H9 (cell line): Measurements from ENCODE around the gene SLC9A9. TPM values are rescaled to one million over a fixed set of nuclear protein-coding genes. Genes with fewer than 3 reads are reported as not detected.

Experiments
- DNase-seq: peaks from one replicate; pipeline ENCODE4 v3.0.0-alpha.2; 2017
- H2AFZ ChIP-seq: one replicate; pipeline ENCODE4 v1.6.1; 2013; ENCODE audit warnings: mild to moderate bottlenecking, low read length, control low read depth, moderate library complexity
- H2AK5ac ChIP-seq: 2 replicates; pipeline ENCODE4 v1.6.1; 2013; ENCODE audit warnings: low read length, control low read depth, mixed read lengths; ENCODE audit not compliant: insufficient read length
- H2BK120ac ChIP-seq: one replicate; pipeline ENCODE4 v1.6.1; 2013; ENCODE audit warnings: low read depth, mild to moderate bottlenecking, low read length, control low read depth, inconsistent platforms; ENCODE audit not compliant: poor library complexity, severe bottlenecking
- H2BK12ac ChIP-seq: 2 replicates; pipeline ENCODE4 v1.6.1; 2013; ENCODE audit warnings: low read length, control low read depth, mixed read lengths, low read depth; ENCODE audit not compliant: insufficient read length
- H2BK15ac ChIP-seq: 2 replicates; pipeline ENCODE4 v1.6.1; 2013; ENCODE audit warnings: low read depth, low read length, control low read depth
- H2BK20ac ChIP-seq: one replicate; pipeline ENCODE4 v1.6.1; 2013; ENCODE audit warnings: low read depth, mild to moderate bottlenecking, low read length, control low read depth, inconsistent platforms; ENCODE audit not compliant: poor library complexity, severe bottlenecking
- H2BK5ac ChIP-seq: 2 replicates; pipeline ENCODE4 v1.6.1; 2013; ENCODE audit warnings: low read length, control low read depth, mixed read lengths; ENCODE audit not compliant: insufficient read length
- H3K14ac ChIP-seq: 2 replicates; pipeline ENCODE4 v1.6.1; 2013; ENCODE audit warnings: low read length, control low read depth; ENCODE audit not compliant: insufficient read depth
- H3K18ac ChIP-seq: 2 replicates; pipeline ENCODE4 v1.6.1; 2013; ENCODE audit warnings: low read depth, mild to moderate bottlenecking, mixed read lengths, low read length, control low read depth; ENCODE audit not compliant: insufficient read length
- H3K23ac ChIP-seq: 2 replicates; pipeline ENCODE4 v1.6.1; 2013; ENCODE audit warnings: low read length, control low read depth, mixed read lengths, low read depth; ENCODE audit not compliant: insufficient read length
- H3K23me2 ChIP-seq: 2 replicates; pipeline ENCODE4 v1.6.1; 2013; ENCODE audit warnings: low read depth, mild to moderate bottlenecking, mixed read lengths, low read length, control low read depth; ENCODE audit not compliant: insufficient read length, poor library complexity, severe bottlenecking
- H3K27ac ChIP-seq: 2 replicates; pipeline ENCODE4 v1.5.1; 2013; ENCODE audit warnings: low read length, control low read depth, mixed read lengths, low read depth; ENCODE audit not compliant: insufficient read length
- H3K27me3 ChIP-seq: 2 replicates; pipeline ENCODE4 v1.6.1; 2013; ENCODE audit warnings: low read length, control low read depth, inconsistent platforms; ENCODE audit not compliant: insufficient read depth
- H3K4ac ChIP-seq: 2 replicates; pipeline ENCODE4 v1.6.1; 2013; ENCODE audit warnings: low read depth, mild to moderate bottlenecking, control low read depth, inconsistent platforms, low read length, moderate library complexity
- H3K4me1 ChIP-seq: 2 replicates; pipeline ENCODE4 v1.6.1; 2013; ENCODE audit warnings: low read length, control low read depth, inconsistent platforms; ENCODE audit not compliant: insufficient read depth
- H3K4me2 ChIP-seq: 2 replicates; pipeline ENCODE4 v1.6.1; 2013; ENCODE audit warnings: low read length, control low read depth, mixed read lengths; ENCODE audit not compliant: insufficient read length, insufficient read depth
- H3K56ac ChIP-seq: 2 replicates; pipeline ENCODE4 v1.6.1; 2013; ENCODE audit warnings: low read depth, mild to moderate bottlenecking, mixed read lengths, low read length, control low read depth; ENCODE audit not compliant: insufficient read length
- H3K79me1 ChIP-seq: 2 replicates; pipeline ENCODE4 v1.6.1; 2013; ENCODE audit warnings: low read depth, mild to moderate bottlenecking, moderate library complexity, low read length, control low read depth, inconsistent platforms; ENCODE audit not compliant: insufficient read depth, poor library complexity, severe bottlenecking
- H3K79me2 ChIP-seq: 2 replicates; pipeline ENCODE4 v1.6.1; 2013; ENCODE audit warnings: low read length, control low read depth, inconsistent platforms; ENCODE audit not compliant: insufficient read depth
- H3K9ac ChIP-seq: 2 replicates; pipeline ENCODE4 v1.6.1; 2013; ENCODE audit warnings: low read length, control low read depth, mixed read lengths; ENCODE audit not compliant: insufficient read length; ENCODE audit errors: extremely low read depth
- H3K9me3 ChIP-seq: one replicate; pipeline ENCODE4 v1.6.1; 2013; ENCODE audit warnings: low read depth, low read length, inconsistent platforms; ENCODE audit not compliant: control insufficient read depth
- H3T11ph ChIP-seq: one replicate; pipeline ENCODE4 v1.6.1; 2013; ENCODE audit warnings: mild to moderate bottlenecking, low read length, control low read depth, inconsistent platforms
- H4K20me1 ChIP-seq: one replicate; pipeline ENCODE4 v1.6.1; 2013; ENCODE audit not compliant: control insufficient read depth, insufficient read length, insufficient read depth
- H4K5ac ChIP-seq: 2 replicates; pipeline ENCODE4 v1.6.1; 2013; ENCODE audit warnings: low read depth, mild to moderate bottlenecking, mixed read lengths, low read length, control low read depth; ENCODE audit not compliant: insufficient read length
- H4K8ac ChIP-seq: replicated peaks from 2 replicates; pipeline ENCODE4 v1.6.1; 2013; ENCODE audit warnings: low read length, control low read depth, mixed read lengths, low read depth; ENCODE audit not compliant: insufficient read length
- H4K91ac ChIP-seq: 2 replicates; pipeline ENCODE4 v1.6.1; 2013; ENCODE audit warnings: low read depth, mild to moderate bottlenecking, moderate library complexity, mixed read lengths, low read length, control low read depth; ENCODE audit not compliant: insufficient read length
- H3K27ac Mint-ChIP-seq, 3 experiments: 2 replicates in 2 of 3; 3 replicates in 1 of 3; pipeline ENCODE4 v1.8.0; 2020 to 2021; ENCODE audit warnings: mixed read lengths in 3 of 3, mild to moderate bottlenecking in 1 of 3, moderate library complexity in 1 of 3
- H3K27me3 Mint-ChIP-seq: 2 replicates; pipeline ENCODE4 v1.8.0; 2021; ENCODE audit warnings: low read depth, mild to moderate bottlenecking, moderate library complexity, mixed read lengths
- H3K36me3 Mint-ChIP-seq, 3 experiments: 2 replicates in 2 of 3; 3 replicates in 1 of 3; pipeline ENCODE4 v1.8.0; 2020 to 2021; ENCODE audit warnings: low read depth in 3 of 3, mixed read lengths in 3 of 3; ENCODE audit not compliant: insufficient read depth in 1 of 3
- H3K4me1 Mint-ChIP-seq, 2 experiments: 2 replicates each; pipeline ENCODE4 v1.8.0; 2020; ENCODE audit warnings: mixed read lengths in 2 of 2
- H3K4me3 Mint-ChIP-seq, 2 experiments: 2 replicates in 1 of 2; 3 replicates in 1 of 2; pipeline ENCODE4 v1.8.0; 2020 to 2021; ENCODE audit warnings: mild to moderate bottlenecking in 2 of 2, mixed read lengths in 2 of 2, moderate library complexity in 1 of 2
- H3K9me3 Mint-ChIP-seq, 2 experiments: 2 replicates in 1 of 2; 3 replicates in 1 of 2; pipeline ENCODE4 v1.8.0; 2020; ENCODE audit warnings: mild to moderate bottlenecking in 2 of 2, mixed read lengths in 2 of 2, moderate library complexity in 1 of 2
- WGBS: extraction: QIAGEN DNeasy Blood & Tissue Kit; methylation state at CpG from one replicate; pipeline ENCODE4 v1.1.7; 2013; ENCODE audit warnings: missing lambda C conversion rate, low lambda C conversion rate, mixed read lengths; ENCODE audit not compliant: insufficient read length; ENCODE audit errors: extremely low coverage; 5-methylcytosine and 5-hydroxymethylcytosine counted together
- total RNA-seq: library from RNA; stranded (reverse); gene quantifications from 2 replicates; pipeline ENCODE4 v1.2.1, GENCODE V29; 2021
- TF ChIP-seq, protein P1 (sequence below): fragments of 200-600 bp; sonication (generic); conservative IDR thresholded peaks from 3 replicates; pipeline ENCODE4 v1.8.0; 2021; ENCODE audit warnings: antibody characterized with exemption, mild to moderate bottlenecking

Gene SLC9A9
- total RNA-seq, 1 experiment from 2014 or later: 0.35 TPM

DNA sequence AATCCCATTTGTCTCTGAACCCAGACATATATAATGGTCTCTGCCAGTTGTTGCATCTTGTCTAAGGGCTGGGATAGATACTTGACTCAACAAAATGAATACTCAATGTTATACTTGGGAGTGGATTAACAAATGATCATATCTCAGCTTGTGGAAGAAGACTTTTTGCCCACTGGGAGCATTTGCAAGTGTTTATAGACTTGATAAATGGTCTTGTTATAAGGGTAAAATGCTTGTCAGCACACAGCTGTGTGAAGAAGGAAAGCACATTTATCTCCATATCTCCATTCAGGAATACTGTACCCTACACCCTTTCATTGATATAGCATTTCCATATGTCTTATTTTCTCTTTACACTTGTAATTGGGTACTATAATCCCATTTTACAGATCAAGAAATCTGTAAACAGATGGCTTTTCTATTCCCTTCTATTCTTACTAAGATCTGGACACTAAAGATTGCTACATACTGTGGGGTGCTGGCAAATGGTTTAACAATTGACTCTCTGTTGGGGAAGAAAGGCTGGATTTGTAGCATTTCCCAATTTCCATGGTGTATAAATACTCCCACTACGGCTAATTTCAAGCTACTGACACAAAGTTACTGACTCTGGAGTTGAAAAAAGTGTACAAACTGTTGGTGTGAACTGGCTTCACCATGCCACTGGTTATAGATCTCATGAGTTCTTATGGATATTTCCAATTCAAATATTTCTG, 574.1 kb downstream of the SLC9A9 start:
- no CpG with 5 or more reads among the region's 1 CpG for WGBS
- Histone ChIP-seq H3K4me2 (no peak overlapping the region), H3K23me2 (no peaks in the 10 kb centered on the region), H3K18ac (no peak overlapping the region), H3K27me3 (no peaks in the 10 kb centered on the region), H4K5ac (no peak overlapping the region), H2BK20ac (no peak overlapping the region), H3K79me2 (no peaks in the 10 kb centered on the region), H3K23ac (no peak overlapping the region), H4K8ac (no peak overlapping the region), H3K27ac (no peak overlapping the region), H3K4ac (no peak overlapping the region), H4K91ac (no peak overlapping the region), H3K56ac (no peak overlapping the region), H3K4me1 (no peaks in the 10 kb centered on the region), H3T11ph (no peak overlapping the region), H3K14ac (no peak overlapping the region), H2AFZ (no peak overlapping the region), H4K20me1 (no peaks in the 10 kb centered on the region), H2BK12ac (no peak overlapping the region), H2BK5ac (no peak overlapping the region), H2BK120ac (no peak overlapping the region), H3K9ac (no peak overlapping the region), H3K79me1 (no peaks in the 10 kb centered on the region), H2BK15ac (no peak overlapping the region), H3K9me3 (no peaks in the 10 kb centered on the region), H2AK5ac (no peak overlapping the region)
- no peaks in the 10 kb centered on the region for H3K27me3 Mint-ChIP-seq
- no peaks in the 10 kb centered on the region for H3K9me3 Mint-ChIP-seq
- DNase-seq: no peak
- no peak overlapping the region for H3K4me3 Mint-ChIP-seq
- no peaks in the 10 kb centered on the region for H3K36me3 Mint-ChIP-seq
- H3K27ac Mint-ChIP-seq: no peak overlapping the region
- no peaks in the 10 kb centered on the region for H3K4me1 Mint-ChIP-seq
- TF ChIP-seq, protein P1, sequence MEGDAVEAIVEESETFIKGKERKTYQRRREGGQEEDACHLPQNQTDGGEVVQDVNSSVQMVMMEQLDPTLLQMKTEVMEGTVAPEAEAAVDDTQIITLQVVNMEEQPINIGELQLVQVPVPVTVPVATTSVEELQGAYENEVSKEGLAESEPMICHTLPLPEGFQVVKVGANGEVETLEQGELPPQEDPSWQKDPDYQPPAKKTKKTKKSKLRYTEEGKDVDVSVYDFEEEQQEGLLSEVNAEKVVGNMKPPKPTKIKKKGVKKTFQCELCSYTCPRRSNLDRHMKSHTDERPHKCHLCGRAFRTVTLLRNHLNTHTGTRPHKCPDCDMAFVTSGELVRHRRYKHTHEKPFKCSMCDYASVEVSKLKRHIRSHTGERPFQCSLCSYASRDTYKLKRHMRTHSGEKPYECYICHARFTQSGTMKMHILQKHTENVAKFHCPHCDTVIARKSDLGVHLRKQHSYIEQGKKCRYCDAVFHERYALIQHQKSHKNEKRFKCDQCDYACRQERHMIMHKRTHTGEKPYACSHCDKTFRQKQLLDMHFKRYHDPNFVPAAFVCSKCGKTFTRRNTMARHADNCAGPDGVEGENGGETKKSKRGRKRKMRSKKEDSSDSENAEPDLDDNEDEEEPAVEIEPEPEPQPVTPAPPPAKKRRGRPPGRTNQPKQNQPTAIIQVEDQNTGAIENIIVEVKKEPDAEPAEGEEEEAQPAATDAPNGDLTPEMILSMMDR: no peak
